ENCODE measurements around the gene SMAD7. TPM values are rescaled to one million over a fixed set of nuclear protein-coding genes. Genes with fewer than 3 reads are reported as not detected.

Gene SMAD7
- total RNA-seq, 4 donors from 2014 or later = 42.9 to 100 (median 68.7) TPM

- Histone ChIP-seq H3K4me1 (peaks cover 17 to 95% (median 45%) of the 10 kb centered on the region in 4 donors), H3K27ac (peak overlapping the region; percentile 62 to 83 (median 72)), H3K9me3 (no peaks in the 10 kb centered on the region), H3K4me3 (peak overlapping the region in 3 of 4 donors; percentile 15 to 18 (median 16)), H3K36me3 (peaks cover 0 to 26% (median 0%) of the 10 kb centered on the region in 3 donors), H3K27me3 (no peaks in the 10 kb centered on the region)
- peak in 2 of 3 donors; percentile 90 to 91 for DNase-seq
- no peak for TF ChIP-seq POLR2A (IDR thresholded peaks at IDR 0.05)
- TF ChIP-seq CTCF (IDR thresholded peaks at IDR 0.05) = no peak
Measured at GRCh38 chr18:48940854-48941611, 9.7 kb downstream of the SMAD7 start.

GRCh38 chr18:48939205-48940097 lies 11.3 kb downstream of the SMAD7 start:
- TF ChIP-seq POLR2A (IDR thresholded peaks at IDR 0.05) (no peak), CTCF (IDR thresholded peaks at IDR 0.05) (no peak)
- peaks cover 0 to 16% (median 0%) of the 10 kb centered on the region in 3 donors for H3K36me3 ChIP-seq
- no peaks in the 10 kb centered on the region for H3K27me3 ChIP-seq
- H3K27ac ChIP-seq = peak overlapping the region; percentile 62 to 83 (median 72)
- H3K4me1 ChIP-seq = peaks cover 27 to 94% (median 43%) of the 10 kb centered on the region in 4 donors
- peak overlapping the region in 2 of 4 donors; percentile 10 to 15 for H3K4me3 ChIP-seq
- no peaks in the 10 kb centered on the region for H3K9me3 ChIP-seq
- no peak for DNase-seq

- Histone ChIP-seq H3K9me3 (no peaks in the 10 kb centered on the region), H3K4me3 (peak overlapping the region in 2 of 4 donors; percentile 10 to 15), H3K4me1 (peaks cover 29 to 94% (median 45%) of the 10 kb centered on the region in 4 donors), H3K27me3 (no peaks in the 10 kb centered on the region), H3K36me3 (peaks cover 0 to 14% (median 0%) of the 10 kb centered on the region in 3 donors), H3K27ac (peak overlapping the region; percentile 28 to 83 (median 64))
- no peak for DNase-seq
- TF ChIP-seq POLR2A (IDR thresholded peaks at IDR 0.05) (no peak), CTCF (IDR thresholded peaks at IDR 0.05) (no peak)
Measured at GRCh38 chr18:48938827-48939204, 11.9 kb downstream of the SMAD7 start.

- TF ChIP-seq POLR2A (IDR thresholded peaks at IDR 0.05) (no peak), CTCF (IDR thresholded peaks at IDR 0.05) (no peak)
- H3K27me3 ChIP-seq = no peaks in the 10 kb centered on the region
- peaks cover 31 to 94% (median 46%) of the 10 kb centered on the region in 4 donors for H3K4me1 ChIP-seq
- peak overlapping the region; percentile 2 to 83 (median 46) for H3K27ac ChIP-seq
- peaks cover 0 to 14% (median 0%) of the 10 kb centered on the region in 3 donors for H3K36me3 ChIP-seq
- no peak for DNase-seq
- no peaks in the 10 kb centered on the region for H3K9me3 ChIP-seq
- no peak overlapping the region for H3K4me3 ChIP-seq
Measured at GRCh38 chr18:48937869-48938750, 12.7 kb downstream of the SMAD7 start.

DNA sequence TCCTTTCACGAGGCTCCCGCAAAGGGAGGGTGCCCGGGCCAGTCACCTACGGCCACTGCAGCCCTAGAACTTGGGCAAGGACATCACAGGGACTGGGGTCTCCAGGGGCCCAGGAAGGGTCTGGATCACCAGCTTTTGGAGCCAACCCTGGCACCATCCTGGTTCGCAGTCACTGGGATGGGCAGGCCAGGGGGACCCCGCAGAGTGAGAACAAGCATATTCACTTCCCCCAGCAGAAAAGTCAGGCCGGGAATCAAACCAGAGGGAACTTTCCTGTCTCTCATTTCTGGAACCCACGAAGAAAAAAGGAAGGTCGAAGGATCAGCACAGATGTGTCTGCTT lies 15.4 kb downstream of the SMAD7 start:
- Histone ChIP-seq H3K4me1 (peaks cover 39 to 94% (median 54%) of the 10 kb centered on the region in 4 donors), H3K27me3 (no peaks in the 10 kb centered on the region), H3K36me3 (peaks cover 0 to 5% (median 0%) of the 10 kb centered on the region in 3 donors), H3K27ac (peak overlapping the region; percentile 72 to 86 (median 78)), H3K4me3 (peak overlapping the region in 1 of 4 donors; percentile 5), H3K9me3 (no peaks in the 10 kb centered on the region)
- no peak for TF ChIP-seq POLR2A (IDR thresholded peaks at IDR 0.05)
- TF ChIP-seq CTCF (IDR thresholded peaks at IDR 0.05) = no peak
- DNase-seq = no peak
